GM23338 (cell line): ENCODE data around the gene PGAP1. TPM values are rescaled to one million over a fixed set of nuclear protein-coding genes. Genes with fewer than 3 reads are reported as not detected.

Source experiments
- ATAC-seq: fragments of 200-7000 bp; cut with Tn5 transposase; 3 replicates; pipeline ENCODE4 v1.9.1; 2020
- DNase-seq: peaks from one replicate; pipeline ENCODE4 v3.0.0-alpha.2; 2015; ENCODE audit warnings: low spot score
- H2AFZ ChIP-seq: fragments of 200-600 bp; sonication (generic); 2 replicates; pipeline ENCODE4 v1.8.0; 2016; ENCODE audit warnings: antibody characterized with exemption, mild to moderate bottlenecking, moderate library complexity
- H3F3A ChIP-seq: fragments of 200-600 bp; sonication (generic); replicated peaks from 2 replicates; pipeline ENCODE4 v1.8.0; 2017; ENCODE audit warnings: antibody characterized with exemption, mixed run types, low read depth
- H3K27ac ChIP-seq: fragments of 200-600 bp; sonication (generic); 2 replicates; pipeline ENCODE4 v1.6.1; 2016; ENCODE audit warnings: low read depth
- H3K27me3 ChIP-seq: fragments of 200-600 bp; sonication (generic); 2 replicates; pipeline ENCODE4 v1.8.0; 2016; ENCODE audit warnings: mild to moderate bottlenecking, mixed run types, moderate library complexity; ENCODE audit not compliant: insufficient read depth
- H3K36me3 ChIP-seq: fragments of 200-600 bp; sonication (generic); 2 replicates; pipeline ENCODE4 v1.8.0; 2016; ENCODE audit warnings: mild to moderate bottlenecking; ENCODE audit not compliant: insufficient read depth
- H3K4me1 ChIP-seq: fragments of 200-600 bp; sonication (generic); 2 replicates; pipeline ENCODE4 v1.8.0; 2016; ENCODE audit warnings: mild to moderate bottlenecking, moderate library complexity; ENCODE audit not compliant: insufficient read depth
- H3K4me2 ChIP-seq: fragments of 200-600 bp; sonication (generic); 2 replicates; pipeline ENCODE4 v1.7.1; 2017; ENCODE audit warnings: mixed run types
- H3K4me3 ChIP-seq: fragments of 200-600 bp; sonication (generic); 2 replicates; pipeline ENCODE4 v1.6.1; 2016; ENCODE audit warnings: mixed run types
- H3K79me2 ChIP-seq: fragments of 200-600 bp; sonication (generic); replicated peaks from 2 replicates; pipeline ENCODE4 v1.8.0; 2017; ENCODE audit warnings: mild to moderate bottlenecking; ENCODE audit not compliant: insufficient read depth
- H3K9me2 ChIP-seq: fragments of 200-600 bp; sonication (generic); 2 replicates; pipeline ENCODE4 v1.8.0; 2017; ENCODE audit not compliant: insufficient read depth
- H4K20me1 ChIP-seq: fragments of 200-600 bp; sonication (generic); replicated peaks from 2 replicates; pipeline ENCODE4 v1.8.0; 2017; ENCODE audit warnings: mild to moderate bottlenecking; ENCODE audit not compliant: insufficient read depth
- H3K27ac Mint-ChIP-seq: 2 replicates; pipeline ENCODE4 v1.8.0; 2020; ENCODE audit warnings: inconsistent platforms, mild to moderate bottlenecking, moderate library complexity, mixed read lengths
- H3K27me3 Mint-ChIP-seq: 3 replicates; pipeline ENCODE4 v1.8.0; 2022; ENCODE audit warnings: low read depth, mild to moderate bottlenecking, moderate library complexity, mixed read lengths, inconsistent platforms; ENCODE audit not compliant: insufficient read depth, poor library complexity
- H3K36me3 Mint-ChIP-seq: 3 replicates; pipeline ENCODE4 v1.8.0; 2021; ENCODE audit warnings: low read depth, mild to moderate bottlenecking, inconsistent platforms, moderate library complexity, mixed read lengths
- H3K4me1 Mint-ChIP-seq: 3 replicates; pipeline ENCODE4 v1.8.0; 2020; ENCODE audit warnings: mild to moderate bottlenecking, inconsistent platforms, mixed read lengths
- H3K4me3 Mint-ChIP-seq: 3 replicates; pipeline ENCODE4 v1.8.0; 2021; ENCODE audit warnings: moderate library complexity, mild to moderate bottlenecking, inconsistent platforms, mixed read lengths
- H3K9me3 Mint-ChIP-seq: 3 replicates; pipeline ENCODE4 v1.8.0; 2020; ENCODE audit warnings: moderate library complexity, mild to moderate bottlenecking, inconsistent platforms, mixed read lengths
- EZH2 ChIP-seq: fragments of 200-600 bp; sonication (generic); IDR thresholded peaks from one replicate; pipeline ENCODE4 v1.8.0; 2017; ENCODE audit warnings: antibody characterized with exemption, mild to moderate bottlenecking, low read depth; ENCODE audit not compliant: unreplicated experiment
- EZH2phosphoT487 ChIP-seq: fragments of 200-600 bp; sonication (generic); IDR thresholded peaks from one replicate; pipeline ENCODE4 v1.8.1; 2018; ENCODE audit warnings: antibody characterized with exemption; ENCODE audit not compliant: unreplicated experiment
- NANOG ChIP-seq: IDR thresholded peaks from 2 replicates; pipeline ENCODE4 v1.6.1; 2016; ENCODE audit warnings: antibody characterized with exemption, borderline replicate concordance
- POLR2AphosphoS5 ChIP-seq: IDR thresholded peaks from 2 replicates; pipeline ENCODE4 v1.6.1; 2016; ENCODE audit warnings: antibody characterized with exemption, low read depth
- STAT1 ChIP-seq: IDR thresholded peaks from one replicate; pipeline ENCODE4 v1.6.1; 2016; ENCODE audit warnings: antibody characterized with exemption; ENCODE audit not compliant: unreplicated experiment
- ZNF114 ChIP-seq: fragments of 250-450 bp; sonication (Bioruptor Pico); IDR thresholded peaks from 2 replicates; pipeline ENCODE4 v1.5.0; 2020; ENCODE audit warnings: mild to moderate bottlenecking, moderate library complexity
- ZNF331 ChIP-seq: fragments of 250-450 bp; sonication (Bioruptor Pico); IDR thresholded peaks from 2 replicates; pipeline ENCODE4 v1.5.0; 2020; ENCODE audit warnings: low read depth, mild to moderate bottlenecking, moderate library complexity
- polyA plus RNA-seq: library from polyadenylated mRNA; unstranded; fragments of >200 nt; fragmentation: Nextera tagmentation; extraction: Ambion mirVana; gene quantifications from 2 replicates; pipeline ENCODE4 v1.2.1, GENCODE V29; 2016
- total RNA-seq: library from RNA; depleted of rRNA; stranded (reverse); fragments of >200 nt; shearing (Covaris generic); gene quantifications from 2 replicates; pipeline ENCODE4 v1.2.3, GENCODE V29; 2014
- TF ChIP-seq, protein P1 (sequence below): IDR thresholded peaks from one replicate; pipeline ENCODE4 v1.6.1; 2018; ENCODE audit warnings: antibody characterized with exemption; ENCODE audit not compliant: unreplicated experiment
- TF ChIP-seq, protein P2 (sequence below): IDR thresholded peaks from 2 replicates; pipeline ENCODE4 v1.6.1; 2016; ENCODE audit warnings: antibody characterized with exemption
- TF ChIP-seq, protein P3 (sequence below), 2 experiments: fragments of 200-600 bp in 1 of 2; sonication (generic) in 1 of 2; conservative IDR thresholded peaks; 2 replicates each; pipeline versions ENCODE4 v1.5.1 to v1.6.1; 2016 to 2017; ENCODE audit warnings: antibody characterized with exemption in 2 of 2, low read depth in 2 of 2, mild to moderate bottlenecking in 2 of 2, moderate library complexity in 1 of 2

Gene PGAP1
- total and polyA plus RNA-seq, 2 experiments from 2014 or later, result 9.8 to 26.5 TPM

DNA sequence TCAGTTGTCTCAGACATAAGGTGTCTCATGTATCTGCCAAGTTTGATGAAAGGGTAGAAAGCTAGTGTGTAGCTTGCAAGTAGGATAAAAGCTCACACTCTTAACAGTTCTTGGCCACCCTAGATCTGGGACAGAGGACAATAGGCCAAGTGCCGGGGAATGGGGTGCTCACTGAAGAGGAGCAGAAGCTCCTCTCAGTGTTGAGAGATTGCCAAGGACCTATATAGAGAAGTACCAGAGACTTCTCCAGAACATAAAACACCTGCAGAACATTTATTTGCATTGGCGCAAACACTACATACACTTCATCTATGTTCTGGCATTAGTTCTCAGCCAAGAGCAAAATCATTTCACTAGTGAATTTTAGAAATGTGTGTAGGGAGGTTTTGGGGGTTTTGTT, 124.1 kb downstream of the PGAP1 start:
- Mint-ChIP-seq H3K9me3 (no peaks in the 10 kb centered on the region), H3K27me3 (peaks cover 3% of the 10 kb centered on the region), H3K27ac (no peak overlapping the region), H3K4me1 (peaks cover 2% of the 10 kb centered on the region; the same call in 2 of the 3 replicates), H3K36me3 (0 out of 3 replicates have a peak, but pooled peaks cover under 1% of the 10 kb centered on the region), H3K4me3 (no peak overlapping the region)
- Histone ChIP-seq H3K27ac (no peak overlapping the region), H4K20me1 (no peaks in the 10 kb centered on the region), H3K4me2 (no peak overlapping the region), H3K4me1 (peaks cover 5% of the 10 kb centered on the region; the same call in 1 of the 2 replicates), H3K27me3 (no peaks in the 10 kb centered on the region; the same call in 1 of the 2 replicates), H3K36me3 (no peaks in the 10 kb centered on the region), H3K79me2 (peaks cover 7% of the 10 kb centered on the region), H3K4me3 (no peak overlapping the region), H3F3A (no peaks in the 10 kb centered on the region), H3K9me2 (no peaks in the 10 kb centered on the region), H2AFZ (no peak overlapping the region)
- DNase-seq (no peak), ATAC-seq (no peak)
- TF ChIP-seq POLR2AphosphoS5, result no peak
- no peak for TF ChIP-seq EZH2phosphoT487
- TF ChIP-seq STAT1, result no peak
- no peak for TF ChIP-seq ZNF331 (CRISPR knock-in tag)
- TF ChIP-seq, protein P1, sequence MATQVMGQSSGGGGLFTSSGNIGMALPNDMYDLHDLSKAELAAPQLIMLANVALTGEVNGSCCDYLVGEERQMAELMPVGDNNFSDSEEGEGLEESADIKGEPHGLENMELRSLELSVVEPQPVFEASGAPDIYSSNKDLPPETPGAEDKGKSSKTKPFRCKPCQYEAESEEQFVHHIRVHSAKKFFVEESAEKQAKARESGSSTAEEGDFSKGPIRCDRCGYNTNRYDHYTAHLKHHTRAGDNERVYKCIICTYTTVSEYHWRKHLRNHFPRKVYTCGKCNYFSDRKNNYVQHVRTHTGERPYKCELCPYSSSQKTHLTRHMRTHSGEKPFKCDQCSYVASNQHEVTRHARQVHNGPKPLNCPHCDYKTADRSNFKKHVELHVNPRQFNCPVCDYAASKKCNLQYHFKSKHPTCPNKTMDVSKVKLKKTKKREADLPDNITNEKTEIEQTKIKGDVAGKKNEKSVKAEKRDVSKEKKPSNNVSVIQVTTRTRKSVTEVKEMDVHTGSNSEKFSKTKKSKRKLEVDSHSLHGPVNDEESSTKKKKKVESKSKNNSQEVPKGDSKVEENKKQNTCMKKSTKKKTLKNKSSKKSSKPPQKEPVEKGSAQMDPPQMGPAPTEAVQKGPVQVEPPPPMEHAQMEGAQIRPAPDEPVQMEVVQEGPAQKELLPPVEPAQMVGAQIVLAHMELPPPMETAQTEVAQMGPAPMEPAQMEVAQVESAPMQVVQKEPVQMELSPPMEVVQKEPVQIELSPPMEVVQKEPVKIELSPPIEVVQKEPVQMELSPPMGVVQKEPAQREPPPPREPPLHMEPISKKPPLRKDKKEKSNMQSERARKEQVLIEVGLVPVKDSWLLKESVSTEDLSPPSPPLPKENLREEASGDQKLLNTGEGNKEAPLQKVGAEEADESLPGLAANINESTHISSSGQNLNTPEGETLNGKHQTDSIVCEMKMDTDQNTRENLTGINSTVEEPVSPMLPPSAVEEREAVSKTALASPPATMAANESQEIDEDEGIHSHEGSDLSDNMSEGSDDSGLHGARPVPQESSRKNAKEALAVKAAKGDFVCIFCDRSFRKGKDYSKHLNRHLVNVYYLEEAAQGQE, result no peak
- TF ChIP-seq, protein P2, sequence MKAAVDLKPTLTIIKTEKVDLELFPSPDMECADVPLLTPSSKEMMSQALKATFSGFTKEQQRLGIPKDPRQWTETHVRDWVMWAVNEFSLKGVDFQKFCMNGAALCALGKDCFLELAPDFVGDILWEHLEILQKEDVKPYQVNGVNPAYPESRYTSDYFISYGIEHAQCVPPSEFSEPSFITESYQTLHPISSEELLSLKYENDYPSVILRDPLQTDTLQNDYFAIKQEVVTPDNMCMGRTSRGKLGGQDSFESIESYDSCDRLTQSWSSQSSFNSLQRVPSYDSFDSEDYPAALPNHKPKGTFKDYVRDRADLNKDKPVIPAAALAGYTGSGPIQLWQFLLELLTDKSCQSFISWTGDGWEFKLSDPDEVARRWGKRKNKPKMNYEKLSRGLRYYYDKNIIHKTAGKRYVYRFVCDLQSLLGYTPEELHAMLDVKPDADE, result no peak
- no peak for TF ChIP-seq EZH2

DNA sequence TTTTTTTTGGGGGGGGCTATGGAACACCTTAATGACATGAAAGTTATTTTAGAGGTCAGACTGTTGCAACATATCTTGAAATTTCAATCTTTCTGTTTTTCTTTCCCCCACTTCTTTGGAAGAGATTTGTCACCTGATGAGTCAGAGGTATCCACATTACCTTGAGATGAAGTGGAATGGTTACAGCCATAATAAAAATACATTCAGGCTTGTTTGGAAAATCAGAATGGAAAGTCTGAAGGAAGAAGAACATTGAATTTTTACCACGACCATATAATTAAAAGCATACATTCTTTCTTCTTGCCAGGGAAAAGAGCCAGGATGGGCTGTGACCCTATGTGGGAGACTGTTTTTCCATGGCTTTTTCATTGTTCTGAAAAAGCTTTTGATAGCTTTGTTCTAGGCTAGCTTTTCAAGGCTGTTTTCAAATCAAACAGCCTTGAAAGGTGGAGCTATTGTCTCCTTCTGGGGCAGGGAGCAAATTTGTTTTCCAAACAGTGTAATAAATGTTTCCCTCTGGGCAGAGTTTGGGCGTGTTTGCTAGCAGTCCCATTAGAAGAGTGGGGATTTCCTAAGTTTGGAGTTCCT, 124.7 kb downstream of the PGAP1 start:
- peaks cover 2% of the 10 kb centered on the region; the same call in 2 of the 3 replicates for H3K4me1 Mint-ChIP-seq
- Histone ChIP-seq H3K9me2 (no peaks in the 10 kb centered on the region), H4K20me1 (no peaks in the 10 kb centered on the region), H3K79me2 (peaks cover 7% of the 10 kb centered on the region), H3K4me1 (peaks cover 5% of the 10 kb centered on the region; the same call in 1 of the 2 replicates), H3K4me3 (no peak overlapping the region), H3K36me3 (0 out of 2 replicates have a peak, but pooled peaks cover 5% of the 10 kb centered on the region), H3F3A (no peaks in the 10 kb centered on the region), H3K27me3 (no peaks in the 10 kb centered on the region; the same call in 1 of the 2 replicates), H3K27ac (no peak overlapping the region), H2AFZ (no peak overlapping the region), H3K4me2 (no peak overlapping the region)
- peaks cover 6% of the 10 kb centered on the region; the same call in 2 of the 3 replicates for H3K36me3 Mint-ChIP-seq
- H3K9me3 Mint-ChIP-seq, result no peaks in the 10 kb centered on the region
- no peak overlapping the region for H3K4me3 Mint-ChIP-seq
- TF ChIP-seq, protein P2, result no peak
- no peak for TF ChIP-seq NANOG
- TF ChIP-seq, protein P3, sequence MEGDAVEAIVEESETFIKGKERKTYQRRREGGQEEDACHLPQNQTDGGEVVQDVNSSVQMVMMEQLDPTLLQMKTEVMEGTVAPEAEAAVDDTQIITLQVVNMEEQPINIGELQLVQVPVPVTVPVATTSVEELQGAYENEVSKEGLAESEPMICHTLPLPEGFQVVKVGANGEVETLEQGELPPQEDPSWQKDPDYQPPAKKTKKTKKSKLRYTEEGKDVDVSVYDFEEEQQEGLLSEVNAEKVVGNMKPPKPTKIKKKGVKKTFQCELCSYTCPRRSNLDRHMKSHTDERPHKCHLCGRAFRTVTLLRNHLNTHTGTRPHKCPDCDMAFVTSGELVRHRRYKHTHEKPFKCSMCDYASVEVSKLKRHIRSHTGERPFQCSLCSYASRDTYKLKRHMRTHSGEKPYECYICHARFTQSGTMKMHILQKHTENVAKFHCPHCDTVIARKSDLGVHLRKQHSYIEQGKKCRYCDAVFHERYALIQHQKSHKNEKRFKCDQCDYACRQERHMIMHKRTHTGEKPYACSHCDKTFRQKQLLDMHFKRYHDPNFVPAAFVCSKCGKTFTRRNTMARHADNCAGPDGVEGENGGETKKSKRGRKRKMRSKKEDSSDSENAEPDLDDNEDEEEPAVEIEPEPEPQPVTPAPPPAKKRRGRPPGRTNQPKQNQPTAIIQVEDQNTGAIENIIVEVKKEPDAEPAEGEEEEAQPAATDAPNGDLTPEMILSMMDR (conservative IDR thresholded peaks at IDR 0.05; ENCODE audit: low read depth in 2 of 2), result no peak
- no peak for TF ChIP-seq EZH2
- TF ChIP-seq ZNF114 (CRISPR knock-in tag), result no peak
- no peak for TF ChIP-seq ZNF331 (CRISPR knock-in tag)
- no peak for TF ChIP-seq POLR2AphosphoS5
- H3K27me3 Mint-ChIP-seq, result peaks cover 3% of the 10 kb centered on the region
- H3K27ac Mint-ChIP-seq, result no peak overlapping the region
- DNase-seq (no peak), ATAC-seq (no peak)
